ENCODE data around the gene TTC34.
"Not testable (repeated sequence)": the region's sequence is repeated elsewhere in the genome, so short reads cannot be mapped to it uniquely, and the experiment has no call there.

GRCh38 chr1:2752503-2752902 lies 49.0 kb downstream of the TTC34 start:
- TF ChIP-seq TAF1 (IDR thresholded peaks at IDR 0.05; ENCODE audit: borderline replicate concordance, low read depth, low read length); EP300 (IDR thresholded peaks at IDR 0.05; ENCODE audit: borderline replicate concordance in 1 of 2, low read depth in 1 of 2, low read length in 1 of 2); RFX5 (IDR thresholded peaks at IDR 0.05; ENCODE audit: low read length); CTCF (IDR thresholded peaks at IDR 0.05); ELF1 (IDR thresholded peaks at IDR 0.05); RCOR1 (IDR thresholded peaks at IDR 0.05; ENCODE audit: low read length): not testable (repeated sequence)
